ENCODE results near the gene BAZ2B.

GRCh38 chr2:159616286-159616701, at the start of gene BAZ2B:
- TF ChIP-seq CTCF (IDR thresholded peaks at IDR 0.05) (no peak), EZH2 (IDR thresholded peaks at IDR 0.05) (no peak)
